Skeletal muscle satellite cell (primary cell): ENCODE results near the gene RPL35A. TPM values are rescaled to one million over a fixed set of nuclear protein-coding genes. Genes with fewer than 3 reads are reported as not detected.

Source experiments
- H3K27me3 ChIP-seq: 2 replicates; pipeline ENCODE4 v1.7.0; 2013; ENCODE audit warnings: low read length; ENCODE audit not compliant: control insufficient read depth, insufficient read depth
- H3K36me3 ChIP-seq: 2 replicates; pipeline ENCODE4 v1.7.0; 2013; ENCODE audit warnings: mild to moderate bottlenecking, control low read depth, low read length; ENCODE audit not compliant: insufficient read depth
- H3K4me1 ChIP-seq: 2 replicates; pipeline ENCODE4 v1.7.0; 2013; ENCODE audit warnings: low read length; ENCODE audit not compliant: control insufficient read depth, insufficient read depth
- H3K4me2 ChIP-seq: 2 replicates; pipeline ENCODE4 v1.7.0; 2013; ENCODE audit warnings: mild to moderate bottlenecking, low read length
- H3K4me3 ChIP-seq: 2 replicates; pipeline ENCODE4 v1.7.0; 2013; ENCODE audit warnings: low read length
- H3K9ac ChIP-seq: 2 replicates; pipeline ENCODE4 v1.7.0; 2013; ENCODE audit warnings: mild to moderate bottlenecking, low read depth, low read length, moderate library complexity
- H3K9me3 ChIP-seq: replicated peaks from 2 replicates; pipeline ENCODE4 v1.7.0; 2013; ENCODE audit warnings: mild to moderate bottlenecking, control low read depth, low read length
- small RNA-seq: library from RNA; depleted of rRNA; stranded (forward); fragments of <200 nt; gene quantifications from one replicate; pipeline ENCODE3, GENCODE V24; 2012

RPL35A gene

GRCh38 chr3:197970588-197970987 is 20.6 kb downstream of the RPL35A start:
- no peaks in the 10 kb centered on the region for H3K36me3 ChIP-seq
- no peak overlapping the region for H3K4me3 ChIP-seq
- H3K9ac ChIP-seq, result no peak overlapping the region
- no peaks in the 10 kb centered on the region for H3K9me3 ChIP-seq
- H3K4me2 ChIP-seq, result no peak overlapping the region
- no peaks in the 10 kb centered on the region for H3K27me3 ChIP-seq
- no peaks in the 10 kb centered on the region for H3K4me1 ChIP-seq

- H3K4me2 ChIP-seq, result no peak overlapping the region
- H3K9ac ChIP-seq, result no peak overlapping the region
- no peaks in the 10 kb centered on the region for H3K27me3 ChIP-seq
- no peaks in the 10 kb centered on the region for H3K36me3 ChIP-seq
- no peaks in the 10 kb centered on the region for H3K9me3 ChIP-seq
- H3K4me3 ChIP-seq, result no peak overlapping the region
- H3K4me1 ChIP-seq, result no peaks in the 10 kb centered on the region
These were observed 24.0 kb downstream of the RPL35A start for GRCh38 chr3:197974016-197974415.

DNA sequence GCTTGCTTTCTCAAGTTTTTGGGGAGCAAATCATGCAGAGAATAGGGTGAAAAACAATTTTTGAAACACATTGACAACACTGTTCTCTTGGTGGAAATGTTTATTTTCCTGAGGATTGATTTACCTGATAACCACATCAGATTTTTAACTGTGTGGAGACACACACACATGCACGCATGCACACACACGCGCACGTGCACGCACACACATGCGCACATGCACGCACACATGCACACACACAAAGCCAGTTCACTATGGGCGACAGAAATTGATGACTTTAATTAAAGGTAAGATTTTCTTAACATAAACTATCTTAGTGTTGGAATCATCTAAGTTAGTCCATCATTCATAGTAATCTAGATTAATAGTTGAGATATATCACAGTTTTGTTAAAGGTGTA is 25.3 kb downstream of the RPL35A start:
- no peaks in the 10 kb centered on the region for H3K9me3 ChIP-seq
- no peak overlapping the region for H3K4me2 ChIP-seq
- peaks cover 2% of the 10 kb centered on the region for H3K36me3 ChIP-seq
- no peaks in the 10 kb centered on the region for H3K27me3 ChIP-seq
- no peak overlapping the region for H3K9ac ChIP-seq
- no peak overlapping the region for H3K4me3 ChIP-seq
- no peaks in the 10 kb centered on the region for H3K4me1 ChIP-seq

GRCh38 chr3:197983076-197983475 is 33.1 kb downstream of the RPL35A start:
- Histone ChIP-seq H3K9me3 (no peaks in the 10 kb centered on the region), H3K4me2 (no peak overlapping the region), H3K36me3 (peaks cover 4% of the 10 kb centered on the region), H3K27me3 (no peaks in the 10 kb centered on the region), H3K4me3 (no peak overlapping the region), H3K9ac (no peak overlapping the region), H3K4me1 (no peaks in the 10 kb centered on the region)

- Histone ChIP-seq H3K4me3 (no peak overlapping the region), H3K9ac (no peak overlapping the region), H3K36me3 (peaks cover 4% of the 10 kb centered on the region), H3K9me3 (no peaks in the 10 kb centered on the region), H3K4me1 (no peaks in the 10 kb centered on the region), H3K27me3 (no peaks in the 10 kb centered on the region), H3K4me2 (no peak overlapping the region)
These were observed 39.7 kb downstream of the RPL35A start for GRCh38 chr3:197989651-197990050.

- H3K4me2 ChIP-seq, result no peak overlapping the region
- no peaks in the 10 kb centered on the region for H3K9me3 ChIP-seq
These were observed 44.7 kb downstream of the RPL35A start for GRCh38 chr3:197994736-197995135.

GRCh38 chr3:197996855-197997254 is 46.9 kb downstream of the RPL35A start:
- H3K9me3 ChIP-seq, result no peaks in the 10 kb centered on the region
- H3K27me3 ChIP-seq, result no peaks in the 10 kb centered on the region
- H3K4me3 ChIP-seq, result no peak overlapping the region
- no peak overlapping the region for H3K4me2 ChIP-seq
- no peaks in the 10 kb centered on the region for H3K4me1 ChIP-seq
- H3K9ac ChIP-seq, result no peak overlapping the region
- peaks cover 7% of the 10 kb centered on the region for H3K36me3 ChIP-seq

More at GRCh38 chr3:197994736-197995135, 44.7 kb downstream of the RPL35A start:
- no peaks in the 10 kb centered on the region for H3K4me1 ChIP-seq
- H3K9ac ChIP-seq, result no peak overlapping the region
- H3K27me3 ChIP-seq, result no peaks in the 10 kb centered on the region
- peaks cover 11% of the 10 kb centered on the region for H3K36me3 ChIP-seq
- H3K4me3 ChIP-seq, result no peak overlapping the region

DNA sequence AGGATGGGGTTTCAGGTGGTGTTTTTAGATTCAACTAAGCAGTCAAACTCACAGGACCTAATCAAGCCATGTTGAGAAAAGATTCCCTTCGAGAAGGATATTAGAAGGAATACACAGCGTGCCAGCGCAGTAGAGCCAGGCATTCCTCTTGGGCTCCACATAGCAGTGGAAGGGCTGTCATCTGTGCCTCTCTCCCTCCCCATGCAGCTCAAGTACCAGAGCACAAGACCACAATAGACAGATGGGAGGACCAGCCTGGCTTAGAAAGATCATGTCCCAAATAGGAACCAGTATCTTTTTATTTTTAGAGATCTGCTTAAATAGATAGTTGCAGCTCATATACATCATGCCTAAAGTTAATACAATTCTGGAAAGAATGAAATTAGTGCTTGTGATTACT is 47.9 kb downstream of the RPL35A start:
- no peak overlapping the region for H3K4me3 ChIP-seq
- H3K9me3 ChIP-seq, result no peaks in the 10 kb centered on the region
- no peak overlapping the region for H3K4me2 ChIP-seq
- H3K4me1 ChIP-seq, result no peaks in the 10 kb centered on the region
- H3K36me3 ChIP-seq, result peaks cover 7% of the 10 kb centered on the region
- H3K9ac ChIP-seq, result no peak overlapping the region
- H3K27me3 ChIP-seq, result no peaks in the 10 kb centered on the region

Small RNA genes within 50 kb of the gene (small RNA-seq; reads per million reads assigned to genes)
- gene RNU6-621P, result not detected
